CD4-positive, alpha-beta memory T cell (primary cell): ENCODE data around the gene SCAMP4. TPM values are rescaled to one million over a fixed set of nuclear protein-coding genes. Genes with fewer than 3 reads are reported as not detected.
"Not testable (repeated sequence)": the region's sequence is repeated elsewhere in the genome, so short reads cannot be mapped to it uniquely, and the experiment has no call there.

Experiments used
- CTCF ChIA-PET: fragments of 350-600 bp; sonication (Branson Sonifier 250); formaldehyde crosslinking; loops from one replicate; lab custom pipeline; 2021; ENCODE audit warnings: inconsistent platforms; ENCODE audit not compliant: partially characterized antibody; lab: Charles Lee
- POLR2A ChIA-PET: fragments of 350-600 bp; sonication (Branson Sonifier 250); formaldehyde crosslinking; loops from one replicate; lab custom pipeline; 2021; ENCODE audit not compliant: partially characterized antibody; lab: Charles Lee
- DNase-seq, 5 donors: peaks; one replicate each; pipeline versions ENCODE4 v3.0.0 to v3.0.0-alpha.2; 2020 to 2022; ENCODE audit warnings: mixed read lengths in 1 of 5
- H3K27ac ChIP-seq: one replicate; pipeline ENCODE4 v1.7.0; 2013; ENCODE audit warnings: low read depth, low read length
- H3K27me3 ChIP-seq: 2 replicates; pipeline ENCODE4 v1.7.0; 2013; ENCODE audit warnings: mild to moderate bottlenecking, low read length, moderate library complexity; ENCODE audit not compliant: insufficient read depth
- H3K36me3 ChIP-seq: 2 replicates; pipeline ENCODE4 v1.7.0; 2013; ENCODE audit warnings: mild to moderate bottlenecking, low read length, moderate library complexity; ENCODE audit not compliant: insufficient read depth
- H3K4me1 ChIP-seq: 2 replicates; pipeline ENCODE4 v1.7.0; 2013; ENCODE audit warnings: mild to moderate bottlenecking, low read length, moderate library complexity; ENCODE audit not compliant: insufficient read depth
- H3K4me3 ChIP-seq, 2 donors: one replicate each; pipeline ENCODE4 v1.7.0; 2013; ENCODE audit warnings: low read length in 2 of 2, mild to moderate bottlenecking in 1 of 2
- H3K9me3 ChIP-seq, 2 donors: one replicate each; pipeline ENCODE4 v1.7.0; 2013; ENCODE audit warnings: low read length in 2 of 2, control low read depth in 1 of 2; ENCODE audit not compliant: control insufficient read depth in 1 of 2
- H3K27ac Mint-ChIP-seq, 7 donors: one replicate each; pipeline ENCODE4 v1.8.0; 2020 to 2021; ENCODE audit warnings: mixed read lengths in 7 of 7, mild to moderate bottlenecking in 6 of 7, inconsistent platforms in 3 of 7, moderate library complexity in 3 of 7
- H3K27me3 Mint-ChIP-seq, 2 donors: one replicate each; pipeline ENCODE4 v1.8.0; 2020 to 2021; ENCODE audit warnings: mixed read lengths in 2 of 2
- H3K36me3 Mint-ChIP-seq, 2 donors: one replicate each; pipeline ENCODE4 v1.8.0; 2020 to 2021; ENCODE audit warnings: mixed read lengths in 2 of 2, inconsistent platforms in 1 of 2, mild to moderate bottlenecking in 1 of 2
- H3K4me1 Mint-ChIP-seq, 4 donors: one replicate each; pipeline ENCODE4 v1.8.0; 2020 to 2021; ENCODE audit warnings: mixed read lengths in 4 of 4, mild to moderate bottlenecking in 1 of 4
- H3K4me3 Mint-ChIP-seq, 8 donors: one replicate each; pipeline ENCODE4 v1.8.0; 2020 to 2021; ENCODE audit warnings: mixed read lengths in 8 of 8, mild to moderate bottlenecking in 7 of 8, moderate library complexity in 6 of 8, inconsistent platforms in 3 of 8
- H3K9me3 Mint-ChIP-seq, 8 donors: one replicate each; pipeline ENCODE4 v1.8.0; 2020 to 2021; ENCODE audit warnings: mixed read lengths in 8 of 8, mild to moderate bottlenecking in 5 of 8, inconsistent platforms in 3 of 8, moderate library complexity in 1 of 8
- intact Hi-C: fragments of 100-400 bp; cut with micrococcal nuclease; formaldehyde crosslinking; loops from one replicate; pipeline ENCODE4 v1.15.1; 2023
- polyA plus RNA-seq, 2 donors: library from polyadenylated mRNA; unstranded; fragments of 300-500 nt; fragmentation: Illumina TruSeq; gene quantifications; one replicate each; pipeline ENCODE4 v1.2.3, GENCODE V29; 2021
- total RNA-seq, 2 experiments: library from RNA; stranded (reverse); gene quantifications; one replicate each; pipeline ENCODE4 v1.2.3, GENCODE V29; 2021

Gene SCAMP4
- total and polyA plus RNA-seq, 4 experiments from 2014 or later = 9.8 to 29.1 (median 19.4) TPM

DNA sequence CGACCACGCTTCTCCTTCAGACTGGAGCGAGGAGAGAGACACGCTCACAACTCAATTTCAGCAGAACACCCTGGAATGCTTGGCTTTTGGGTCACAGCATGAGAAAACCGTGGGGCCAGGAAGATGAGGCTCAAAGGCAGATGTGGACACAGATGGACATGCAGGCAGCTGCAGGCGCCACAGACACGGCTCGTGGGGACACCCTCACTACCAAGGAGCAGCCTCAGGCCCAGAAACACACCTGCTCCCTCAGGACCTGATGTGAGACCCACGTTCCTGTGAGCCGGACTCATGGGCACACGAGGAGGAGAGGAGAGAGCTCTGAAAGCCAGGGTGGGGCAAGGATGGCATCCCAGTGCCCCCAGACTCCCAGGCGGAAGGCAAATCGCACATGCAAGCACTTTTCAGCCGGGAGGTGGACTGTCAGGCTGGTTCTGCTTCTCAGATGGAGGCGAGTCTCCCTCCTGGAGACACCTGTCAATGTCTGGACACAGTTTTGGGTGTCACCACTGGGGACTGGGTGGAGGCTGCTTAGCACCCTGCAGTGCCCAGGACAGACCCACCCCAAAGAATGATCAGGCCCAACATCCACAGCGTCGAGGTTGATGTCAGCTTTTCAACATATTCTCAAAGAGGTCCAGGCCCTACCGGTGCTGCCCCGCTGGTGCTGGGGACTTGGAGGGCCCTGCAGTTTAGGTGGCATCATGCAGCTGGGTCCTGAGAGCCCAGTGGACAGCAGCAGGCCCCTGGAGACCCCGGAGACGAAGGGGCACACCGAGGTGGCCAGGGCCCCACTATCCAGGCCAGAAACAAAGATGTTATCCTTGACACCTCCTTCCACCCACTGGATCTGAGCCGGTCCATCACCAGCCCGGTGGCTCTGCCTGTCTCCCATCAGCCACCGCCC, 22.2 kb upstream of the SCAMP4 start:
- Histone ChIP-seq H3K27me3 (no peaks in the 10 kb centered on the region), H3K4me3 (peak overlapping the region; percentile 69 to 93), H3K9me3 (no peaks in the 10 kb centered on the region), H3K4me1 (peaks cover 42% of the 10 kb centered on the region), H3K27ac (peak overlapping the region; percentile 95), H3K36me3 (peaks cover 7% of the 10 kb centered on the region)
- Mint-ChIP-seq H3K27ac (peak overlapping the region; percentile 98 to 100 (median 99)), H3K4me1 (peaks cover 13 to 43% (median 28%) of the 10 kb centered on the region in 4 donors), H3K9me3 (no peaks in the 10 kb centered on the region), H3K4me3 (peak overlapping the region; percentile 98 to 100 (median 100)), H3K36me3 (peaks cover 3 to 23% of the 10 kb centered on the region in 2 donors), H3K27me3 (peaks cover 0 to 3% of the 10 kb centered on the region in 2 donors)
- DNase-seq = no peak
- POLR2A ChIA-PET = interaction anchor here (0.7 to 7.8 kb wide), 12 partner anchors 7 to 200 kb away, joined by 3 to 81 read pairs (median 6); partner anchors contain the start of genes ADAT3, CSNK1G2 and SCAMP4
- CTCF ChIA-PET = interaction anchor here (1.0 to 2.0 kb wide), 5 partner anchors 14 to 30 kb away, joined by 3 to 9 read pairs (median 4); no protein-coding TSS in a partner anchor
- intact Hi-C loops = loop anchor here (2.0 kb wide), 1 partner anchor 34 kb away; the partner anchor contains the start of gene REXO1

DNA sequence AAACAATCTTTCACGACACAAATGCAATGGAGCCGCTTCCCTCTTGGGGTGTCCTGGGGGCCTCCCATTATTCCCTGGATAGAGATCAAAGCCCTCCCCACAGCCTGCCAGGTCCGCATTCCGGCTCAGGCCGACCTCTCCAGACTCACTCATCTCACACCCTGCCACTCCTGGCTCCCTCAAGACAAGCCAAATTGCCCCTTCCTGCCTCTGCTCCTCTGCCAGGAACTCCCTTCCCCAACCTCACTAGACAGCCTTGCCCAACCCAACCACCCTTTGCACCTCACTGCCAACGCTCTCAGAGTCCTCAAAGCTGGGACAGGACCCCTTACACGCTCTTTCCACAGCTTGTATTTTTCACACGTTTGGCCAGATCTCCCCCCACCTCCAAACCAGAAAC, 21.4 kb upstream of the SCAMP4 start:
- no peaks in the 10 kb centered on the region for H3K27me3 ChIP-seq
- Mint-ChIP-seq H3K9me3 (no peaks in the 10 kb centered on the region), H3K36me3 (peaks cover 3 to 23% of the 10 kb centered on the region in 2 donors), H3K4me1 (peaks cover 13 to 43% (median 28%) of the 10 kb centered on the region in 4 donors), H3K4me3 (peak overlapping the region; percentile 98 to 100 (median 100)), H3K27ac (peak overlapping the region; percentile 98 to 100 (median 99)), H3K27me3 (peaks cover 0 to 3% of the 10 kb centered on the region in 2 donors)
- intact Hi-C loops = loop anchor here (2.0 kb wide), 1 partner anchor 35 kb away; the partner anchor contains the start of gene REXO1
- peak in 3 of 5 donors; percentile 35 to 66 (median 36) for DNase-seq
- peaks cover 7% of the 10 kb centered on the region for H3K36me3 ChIP-seq
- peaks cover 42% of the 10 kb centered on the region for H3K4me1 ChIP-seq
- H3K9me3 ChIP-seq = no peaks in the 10 kb centered on the region
- CTCF ChIA-PET = interaction anchor here (2.0 kb wide), 1 partner anchor 14 kb away, joined by 9 read pairs; no protein-coding TSS in a partner anchor
- POLR2A ChIA-PET = interaction anchor here (0.6 to 7.8 kb wide), 12 partner anchors 8 to 200 kb away, joined by 3 to 81 read pairs (median 6); partner anchors contain the start of genes ADAT3, CSNK1G2 and SCAMP4
- H3K4me3 ChIP-seq = peak overlapping the region; percentile 69 to 93
- peak overlapping the region; percentile 95 for H3K27ac ChIP-seq

DNA sequence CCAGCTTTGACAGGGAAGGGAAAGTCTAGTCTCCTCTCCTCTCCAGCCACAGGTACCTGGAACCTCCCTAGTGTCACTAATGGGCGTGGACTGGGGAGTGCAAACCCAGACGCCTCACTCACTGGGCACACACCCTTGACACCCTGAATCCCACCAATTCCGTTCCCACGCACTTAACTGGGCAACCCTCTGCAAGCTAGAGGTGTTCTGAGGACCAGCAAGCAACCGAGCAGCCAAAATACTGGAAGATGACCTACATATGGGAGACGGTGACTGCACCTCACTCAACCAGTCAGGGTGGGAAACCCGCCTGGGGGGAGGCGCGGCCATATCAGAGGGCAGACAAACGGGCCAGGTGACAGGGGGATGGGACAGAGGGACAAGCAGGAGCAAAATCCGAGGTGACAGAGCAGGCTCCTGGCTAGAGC, 20.9 kb upstream of the SCAMP4 start:
- POLR2A ChIA-PET = interaction anchor here (0.6 to 7.8 kb wide), 11 partner anchors 9 to 57 kb away, joined by 3 to 81 read pairs (median 4); partner anchors contain the start of gene CSNK1G2

DNA sequence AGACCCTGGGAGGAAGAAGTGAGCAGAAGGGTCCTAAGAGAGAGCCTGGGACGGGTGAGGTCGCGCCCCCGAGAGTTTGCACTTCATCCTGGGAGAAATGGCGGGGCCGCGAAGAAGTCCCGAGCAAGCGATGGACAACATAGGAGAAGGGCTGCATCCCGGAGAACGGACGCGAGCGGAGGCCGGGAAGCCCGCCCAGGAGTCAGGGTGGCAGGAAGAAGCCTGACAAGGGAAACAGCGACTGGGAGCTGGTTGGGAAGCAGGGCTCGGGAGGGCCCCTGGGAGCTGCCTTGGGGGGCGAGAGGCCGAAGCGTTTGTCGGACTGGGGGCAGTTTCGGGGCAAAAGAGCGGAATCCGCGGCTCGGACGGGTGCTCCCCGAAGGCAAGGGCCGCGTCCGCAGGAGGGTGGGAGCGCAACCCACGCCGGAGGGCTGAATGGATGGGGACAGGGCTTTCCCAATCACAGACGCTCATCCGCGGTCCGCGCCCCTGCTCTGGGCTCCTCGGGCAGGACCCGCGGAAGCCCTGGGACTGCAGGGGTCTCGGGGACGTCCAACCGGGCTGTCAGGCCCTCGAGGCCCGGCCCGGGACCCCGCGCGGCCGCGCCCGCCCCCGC, 20.4 kb upstream of the SCAMP4 start:
- Histone ChIP-seq H3K9me3 (no peaks in the 10 kb centered on the region), H3K27ac (peak overlapping the region; percentile 95), H3K27me3 (no peaks in the 10 kb centered on the region), H3K36me3 (peaks cover 7% of the 10 kb centered on the region), H3K4me1 (peaks cover 42% of the 10 kb centered on the region), H3K4me3 (peak overlapping the region; percentile 69 to 93)
- H3K27ac Mint-ChIP-seq = peak overlapping the region; percentile 98 to 100 (median 99)
- peak overlapping the region; percentile 98 to 100 (median 100) for H3K4me3 Mint-ChIP-seq
- peaks cover 3 to 23% of the 10 kb centered on the region in 2 donors for H3K36me3 Mint-ChIP-seq
- ChIA-PET CTCF (interaction anchor here (0.7 to 2.0 kb wide), 3 partner anchors 9 to 45 kb away, joined by 3 to 9 read pairs (median 4); no protein-coding TSS in a partner anchor), POLR2A (interaction anchor here (0.6 to 7.8 kb wide), 10 partner anchors 9 to 583 kb away, joined by 3 to 81 read pairs (median 4); partner anchors contain the start of gene CSNK1G2)
- no peaks in the 10 kb centered on the region for H3K9me3 Mint-ChIP-seq
- DNase-seq = peak in 1 of 5 donors; percentile 40
- intact Hi-C loops = loop anchor here (1.0 kb wide), 4 partner anchors 9 to 21 kb away; partner anchors contain the start of genes ADAT3 and SCAMP4
- peaks cover 13 to 43% (median 28%) of the 10 kb centered on the region in 4 donors for H3K4me1 Mint-ChIP-seq
- peaks cover 0 to 3% of the 10 kb centered on the region in 2 donors for H3K27me3 Mint-ChIP-seq

More for the DNA sequence above, 20.9 kb upstream of the SCAMP4 start:
- peak overlapping the region; percentile 69 to 93 for H3K4me3 ChIP-seq
- Mint-ChIP-seq H3K4me3 (peak overlapping the region; percentile 98 to 100 (median 100)), H3K9me3 (no peaks in the 10 kb centered on the region), H3K27me3 (peaks cover 0 to 3% of the 10 kb centered on the region in 2 donors), H3K4me1 (peaks cover 13 to 43% (median 28%) of the 10 kb centered on the region in 4 donors), H3K36me3 (peaks cover 3 to 23% of the 10 kb centered on the region in 2 donors), H3K27ac (peak overlapping the region; percentile 98 to 100 (median 99))
- CTCF ChIA-PET = interaction anchor here (2.0 kb wide), 1 partner anchor 13 kb away, joined by 9 read pairs; no protein-coding TSS in a partner anchor
- peak in 4 of 5 donors; percentile 44 to 74 (median 50) for DNase-seq
- intact Hi-C loops = no loop called here
- H3K9me3 ChIP-seq = no peaks in the 10 kb centered on the region
- peaks cover 42% of the 10 kb centered on the region for H3K4me1 ChIP-seq
- H3K36me3 ChIP-seq = peaks cover 7% of the 10 kb centered on the region
- H3K27me3 ChIP-seq = no peaks in the 10 kb centered on the region
- H3K27ac ChIP-seq = peak overlapping the region; percentile 95

DNA sequence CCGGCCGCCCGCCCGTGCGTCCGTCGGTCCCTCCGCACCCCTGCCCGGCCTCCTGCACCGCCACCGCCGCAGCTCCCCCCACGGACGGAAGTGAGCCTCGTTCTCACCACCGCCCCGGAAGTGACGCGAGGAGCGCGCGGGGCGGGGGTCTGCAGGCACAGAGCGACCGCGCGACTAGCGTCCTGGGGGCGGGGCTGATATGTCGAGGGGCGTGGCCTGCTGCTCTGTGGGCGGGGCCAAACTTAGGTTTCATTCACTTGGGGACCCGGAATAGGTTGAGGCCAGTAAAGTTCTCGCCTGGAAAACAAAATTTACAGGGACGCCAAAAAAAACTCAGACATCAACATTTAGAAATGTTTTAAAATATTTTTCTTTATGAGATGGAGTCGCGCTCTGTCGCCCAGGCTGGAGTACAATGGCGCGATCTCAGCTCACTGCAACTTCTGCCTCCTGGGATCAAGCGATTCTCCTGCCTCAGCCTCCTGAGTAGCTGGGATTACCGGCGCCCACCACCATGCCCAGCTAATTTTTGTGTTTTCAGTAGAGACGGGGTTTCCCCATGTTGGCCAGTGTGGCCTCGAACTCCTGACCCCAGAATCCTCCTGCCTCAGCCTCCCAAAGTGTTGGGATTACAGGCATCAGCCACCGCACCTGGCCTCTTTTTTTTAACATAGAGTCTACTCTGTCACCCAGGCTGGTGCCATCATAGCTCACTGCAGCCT, 19.6 kb upstream of the SCAMP4 start, which contains the start of gene ABHD17A:
Gene ABHD17A (minus strand): TSS at position 99 of the 722 bp plus-strand sequence. CDS start 3,930 bp downstream, outside the sequence.
- H3K4me1 Mint-ChIP-seq = peaks cover 13 to 40% (median 31%) of the 10 kb centered on the region in 4 donors
- H3K27me3 Mint-ChIP-seq, H3K27me3 ChIP-seq, H3K36me3 ChIP-seq, H3K9me3 Mint-ChIP-seq, H3K9me3 ChIP-seq: not testable (repeated sequence)
- H3K36me3 Mint-ChIP-seq = peaks cover 3 to 23% of the 10 kb centered on the region in 2 donors
- H3K4me3 Mint-ChIP-seq = peak within 1 kb of the TSS; percentile 98 to 100 (median 100)
- peak within 1 kb of the TSS; percentile 95 for H3K27ac ChIP-seq
- POLR2A ChIA-PET = interaction anchor here (0.6 to 7.8 kb wide), 10 partner anchors 10 to 582 kb away, joined by 3 to 81 read pairs (median 4); partner anchors contain the start of gene CSNK1G2
- peak; percentile 91 to 93 (median 92) for DNase-seq
- intact Hi-C loops = loop anchor here (1.0 kb wide), 4 partner anchors 9 to 21 kb away; partner anchors contain the start of genes ADAT3 and SCAMP4
- H3K4me3 ChIP-seq = peak within 1 kb of the TSS; percentile 69 to 93
- H3K4me1 ChIP-seq = peaks cover 36% of the 10 kb centered on the region
- CTCF ChIA-PET = interaction anchor here (0.7 to 2.0 kb wide), 4 partner anchors 9 to 44 kb away, joined by 3 to 9 read pairs (median 4); no protein-coding TSS in a partner anchor
- peak within 1 kb of the TSS; percentile 98 to 100 (median 99) for H3K27ac Mint-ChIP-seq
